Right ventricle myocardium superior (tissue), 1 donor: ENCODE data around the gene CLDN10. TPM values are rescaled to one million over a fixed set of nuclear protein-coding genes. Genes with fewer than 3 reads are reported as not detected.
A peak's percentile ranks its signal among the peaks of the same experiment; 100 is the strongest.
"Not testable (repeated sequence)": the region's sequence is repeated elsewhere in the genome, so short reads cannot be mapped to it uniquely, and the experiment has no call there.

Experiments used
- ATAC-seq: fragments of 200-7000 bp; cut with Tn5 transposase; one replicate; pipeline ENCODE4 v1.9.1; 2020; ENCODE audit warnings: mild to moderate bottlenecking; ENCODE audit not compliant: poor library complexity
- DNase-seq: peaks from one replicate; pipeline ENCODE4 v3.0.0-alpha.2; 2020
- intact Hi-C: fragments of 100-400 bp; cut with DNase I; formaldehyde crosslinking; loops from one replicate; pipeline ENCODE4 v1.11.2; 2022
- long read RNA-seq: library from polyadenylated mRNA; unstranded; transcript quantifications from one replicate; pipeline ENCODE4 v2.0.0, GENCODE V29; 2021
- total RNA-seq: library from RNA; stranded (reverse); fragmentation: NEBNext Ultra II Directional; extraction: Animal tissue kit (Norgen Biotek cat#: 25700); gene quantifications from one replicate; pipeline ENCODE4 v1.2.1, GENCODE V29; 2021
- donor health status: DM: no; HTN: yes; CAD: no; lungs with severe emphysema.

The CLDN10 gene, protein sequence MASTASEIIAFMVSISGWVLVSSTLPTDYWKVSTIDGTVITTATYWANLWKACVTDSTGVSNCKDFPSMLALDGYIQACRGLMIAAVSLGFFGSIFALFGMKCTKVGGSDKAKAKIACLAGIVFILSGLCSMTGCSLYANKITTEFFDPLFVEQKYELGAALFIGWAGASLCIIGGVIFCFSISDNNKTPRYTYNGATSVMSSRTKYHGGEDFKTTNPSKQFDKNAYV
- not detected for total RNA-seq
- long read RNA-seq, result 0 reads

GRCh38 chr13:95552539-95553441 lies at the start of gene CLDN10:
TSS of gene CLDN10 (plus strand) at chr13:95552720. CDS start at chr13:95552754, 34 bp downstream.
- no peak for DNase-seq
- peak; percentile 71 for ATAC-seq
- intact Hi-C loops, result no loop called here

- ATAC-seq (no peak), DNase-seq (no peak)
- intact Hi-C loops, result no loop called here
Measured at GRCh38 chr13:95503662-95504061, 48.9 kb upstream of the CLDN10 start.

- DNase-seq, result no peak
- intact Hi-C loops, result no loop called here
- ATAC-seq, result peak; percentile 79
Measured at GRCh38 chr13:95505265-95505664, 47.3 kb upstream of the CLDN10 start.

DNA sequence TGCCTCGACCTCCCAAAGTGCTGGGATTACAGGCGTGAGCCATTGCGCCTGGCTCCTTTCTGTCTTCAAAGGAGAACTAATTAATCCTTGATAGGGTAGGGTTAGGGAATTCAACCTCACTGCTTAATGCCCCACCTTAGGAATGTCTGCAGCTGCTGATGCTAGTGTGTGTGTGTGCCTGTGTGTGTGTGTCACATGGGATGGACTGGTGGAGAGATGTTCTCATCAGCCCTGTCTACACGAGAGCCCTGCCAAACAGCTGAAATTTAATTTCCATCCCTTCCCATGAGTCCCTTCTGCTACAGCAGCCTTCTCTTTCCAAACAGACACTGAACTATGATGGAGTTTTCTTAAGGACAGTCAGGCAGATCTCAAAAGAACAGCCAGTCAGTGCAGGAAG lies 46.5 kb upstream of the CLDN10 start:
- DNase-seq (no peak), ATAC-seq (peak; percentile 20)
- intact Hi-C loops, result no loop called here

- ATAC-seq, result no peak
- intact Hi-C loops, result no loop called here
- DNase-seq, result no peak
Measured at GRCh38 chr13:95507991-95508390, 44.5 kb upstream of the CLDN10 start.

GRCh38 chr13:95508996-95509395 lies 43.5 kb upstream of the CLDN10 start:
- intact Hi-C loops, result no loop called here
- no peak for DNase-seq
- ATAC-seq, result no peak

- intact Hi-C loops, result no loop called here
- ATAC-seq, result no peak
Measured at GRCh38 chr13:95509521-95510310, 42.8 kb upstream of the CLDN10 start.

DNA sequence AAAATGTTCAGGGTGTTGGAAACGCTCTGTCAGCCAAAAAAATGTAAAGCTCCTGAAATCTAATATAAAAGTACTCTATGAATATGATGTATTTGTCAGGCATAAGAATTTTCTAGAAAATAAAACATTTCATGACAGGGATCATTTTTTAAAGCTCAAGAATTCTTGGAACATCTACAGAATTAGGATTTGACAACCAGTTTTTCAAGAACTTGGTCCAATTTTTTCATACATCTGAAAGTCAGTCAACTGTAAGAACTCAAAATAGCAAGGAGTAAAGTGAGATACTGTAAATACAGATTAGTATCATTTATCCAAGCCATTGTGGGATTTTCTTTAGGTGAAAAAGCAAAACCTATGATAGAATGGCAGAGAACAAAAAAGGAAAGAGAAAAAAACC lies 41.6 kb upstream of the CLDN10 start:
- DNase-seq (no peak), ATAC-seq (no peak)
- intact Hi-C loops, result no loop called here

More at GRCh38 chr13:95509521-95510310, 42.8 kb upstream of the CLDN10 start:
- no peak for DNase-seq

GRCh38 chr13:95512424-95512823 lies 40.1 kb upstream of the CLDN10 start:
- no peak for DNase-seq
- no peak for ATAC-seq
- intact Hi-C loops, result no loop called here

DNA sequence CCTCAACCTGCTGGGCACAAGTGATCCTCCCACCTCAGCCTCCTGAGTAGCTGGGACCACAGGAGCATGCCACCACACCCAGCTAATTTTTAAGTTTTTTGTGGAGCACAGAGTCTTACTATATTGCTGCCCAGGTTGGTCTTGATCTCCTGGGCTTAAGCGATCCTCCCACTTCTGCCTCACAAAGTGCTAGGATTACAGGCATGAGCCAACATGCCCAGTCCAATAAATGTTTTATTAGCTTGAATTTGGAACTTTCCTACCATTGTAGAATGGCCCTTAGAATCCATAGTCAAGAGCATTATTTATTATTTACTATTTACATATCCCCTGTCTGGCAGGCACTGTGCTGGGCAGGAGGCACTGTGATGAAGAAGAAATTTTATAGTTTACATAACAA lies 39.6 kb upstream of the CLDN10 start:
- DNase-seq, result no peak
- no peak for ATAC-seq
- intact Hi-C loops, result no loop called here

- DNase-seq, intact Hi-C loops, ATAC-seq: not testable (repeated sequence)
Measured at GRCh38 chr13:95515606-95516005, 36.9 kb upstream of the CLDN10 start.

GRCh38 chr13:95516021-95516420 lies 36.5 kb upstream of the CLDN10 start:
- DNase-seq (no peak), ATAC-seq (no peak)
- intact Hi-C loops, result no loop called here

GRCh38 chr13:95516492-95516891 lies 36.0 kb upstream of the CLDN10 start:
- no peak for ATAC-seq

GRCh38 chr13:95523598-95523997 lies 28.9 kb upstream of the CLDN10 start:
- DNase-seq (no peak), ATAC-seq (no peak)
- intact Hi-C loops, result no loop called here

More at GRCh38 chr13:95516492-95516891, 36.0 kb upstream of the CLDN10 start:
- intact Hi-C loops, result no loop called here
- no peak for DNase-seq

GRCh38 chr13:95524264-95524901 lies 28.1 kb upstream of the CLDN10 start:
- DNase-seq, result no peak
- intact Hi-C loops, result no loop called here
- no peak for ATAC-seq

DNA sequence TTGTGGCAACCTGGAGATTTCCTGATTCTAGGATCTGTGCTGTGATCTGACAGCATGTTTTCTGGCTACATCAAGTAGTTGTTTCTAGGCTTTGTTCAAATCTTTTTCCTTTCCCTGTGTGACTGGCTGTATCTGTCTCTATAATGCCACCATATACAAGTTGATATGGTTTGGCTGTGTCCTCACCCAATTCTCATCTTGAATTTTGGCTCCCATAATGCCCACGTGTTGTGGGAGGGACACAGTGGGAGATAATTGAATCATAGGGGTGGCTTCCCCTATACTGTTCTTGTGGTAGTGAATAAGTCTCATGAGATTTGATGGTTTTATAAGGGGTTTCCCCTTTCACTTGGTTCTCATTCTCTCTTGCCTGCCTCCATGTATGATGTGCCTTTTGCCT lies 24.6 kb upstream of the CLDN10 start:
- ATAC-seq (no peak), DNase-seq (no peak)
- intact Hi-C loops, result no loop called here

DNA sequence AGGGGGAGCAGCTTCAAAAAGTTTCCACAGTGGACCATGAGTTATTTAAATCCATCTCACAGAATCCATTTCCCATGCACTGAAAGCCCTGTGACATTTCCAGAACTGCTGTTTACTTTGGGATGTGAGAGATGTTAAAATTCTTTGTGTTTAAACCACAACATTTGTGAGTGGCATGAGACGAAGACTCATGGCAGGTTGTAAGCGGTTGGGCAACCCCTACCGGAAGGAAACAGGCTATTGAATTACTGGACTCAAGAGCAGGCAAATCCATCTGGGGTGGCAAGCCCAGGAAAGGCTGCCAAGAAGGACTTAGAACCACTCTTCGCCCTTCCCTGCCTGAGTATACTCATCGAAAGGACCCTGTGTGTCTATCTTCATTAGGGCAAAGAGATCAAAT lies 22.3 kb upstream of the CLDN10 start:
- intact Hi-C loops, result loop anchor here (10.0 kb wide), 1 partner anchor 135 kb away; no protein-coding TSS in a partner anchor
- ATAC-seq (no peak), DNase-seq (no peak)

DNA sequence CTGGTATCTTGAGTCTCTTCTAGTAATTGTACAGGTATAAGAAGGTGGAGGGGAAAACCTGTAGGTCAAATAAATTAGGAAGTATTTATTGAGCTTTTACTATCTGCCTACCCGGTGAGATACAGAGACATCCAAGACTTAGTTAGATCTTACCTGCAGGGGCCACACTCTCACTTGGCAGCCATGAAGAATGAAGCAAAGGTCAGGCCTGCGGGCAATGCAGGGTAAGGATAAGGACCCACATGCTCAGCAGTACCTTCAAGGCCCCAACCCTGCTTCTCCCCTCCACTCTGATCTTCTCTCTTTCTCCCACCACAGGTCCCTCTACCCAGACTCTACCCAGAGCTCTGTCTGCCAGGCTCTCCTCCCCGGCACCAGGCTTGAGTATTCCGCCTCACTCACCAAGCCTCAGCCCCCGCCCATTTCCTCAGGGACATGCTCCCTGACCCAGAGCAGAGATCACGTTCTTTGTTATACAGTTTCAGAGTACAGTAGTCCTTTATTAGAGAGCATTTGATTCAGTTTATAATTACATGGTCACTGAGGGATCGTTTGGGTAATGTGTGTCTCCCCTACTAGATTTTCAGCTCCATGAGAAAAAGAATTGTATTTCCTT lies 18.9 kb upstream of the CLDN10 start:
- no peak for ATAC-seq
- intact Hi-C loops, result loop anchor here (10.0 kb wide), 1 partner anchor 131 kb away; no protein-coding TSS in a partner anchor
- DNase-seq, result no peak
